GM19035 (cell line): ENCODE data around the gene SH3GL1.

Experiments used
- ATAC-seq: cut with Tn5 transposase; IDR thresholded peaks from one replicate; pipeline ENCODE4 v1.9.1; 2021; ENCODE audit not compliant: unreplicated experiment

The SH3GL1 gene

DNA sequence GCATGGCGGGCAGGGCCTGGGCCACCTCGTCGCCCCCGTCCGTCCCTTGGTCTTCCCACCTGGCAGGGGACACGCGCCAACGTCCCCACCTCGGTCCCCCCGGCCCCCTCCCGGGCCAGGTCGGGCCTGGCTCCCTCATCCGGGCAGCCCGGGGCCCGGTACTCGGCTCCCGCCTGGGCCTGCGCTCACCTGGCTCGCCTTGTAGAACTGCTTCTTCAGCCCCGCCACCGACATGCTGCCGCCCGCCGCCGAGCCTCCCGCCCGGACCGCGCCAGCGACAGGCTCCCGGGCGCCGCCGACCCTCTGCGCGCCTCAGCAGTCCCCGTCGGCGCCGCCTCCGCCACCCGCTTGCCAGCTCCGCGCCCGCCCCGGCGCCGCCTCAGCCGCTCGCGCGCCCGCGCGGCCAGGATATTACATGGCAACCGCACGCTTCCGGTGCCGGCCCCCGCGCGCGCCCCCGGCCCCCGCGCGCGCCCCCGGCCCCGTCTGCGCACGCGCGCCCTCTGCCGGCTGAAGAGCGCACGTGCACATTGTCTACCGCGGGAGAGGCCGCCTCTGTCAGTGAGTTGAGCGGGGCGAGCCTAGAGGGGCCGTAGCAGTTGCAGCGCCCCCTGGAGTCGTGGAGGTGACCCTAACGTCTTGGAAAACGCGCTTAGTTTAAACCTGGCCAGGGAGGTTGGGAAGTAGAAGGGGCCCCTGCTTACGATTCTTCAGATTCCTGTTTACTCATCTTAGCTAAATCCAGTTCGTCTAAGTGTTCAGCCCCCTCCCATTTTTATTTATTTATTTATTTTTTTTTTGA is at the start of gene SH3GL1:
TSS of gene SH3GL1 (minus strand) at position 413 of the 802 bp plus-strand sequence. CDS start at position 234, 179 bp downstream.
- peak; percentile 66 for ATAC-seq

DNA sequence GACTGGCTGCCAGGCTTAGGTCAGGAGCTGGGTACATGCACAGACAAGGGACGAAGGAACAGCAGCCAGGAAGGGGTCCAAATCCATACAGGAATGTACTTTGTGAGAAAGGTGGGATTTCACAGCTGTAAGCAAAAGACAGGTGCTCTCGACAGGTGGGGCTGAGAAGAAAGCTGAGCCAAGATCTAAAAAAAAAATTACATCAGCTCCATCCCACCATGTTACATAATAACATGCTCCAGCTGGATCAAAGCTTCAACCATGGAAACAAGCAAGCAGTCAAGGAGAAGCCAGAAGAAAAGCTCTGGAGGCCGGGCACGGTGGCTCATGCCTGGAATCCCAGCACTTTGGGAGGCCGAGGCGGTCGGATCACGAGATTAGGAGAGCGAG is 49.3 kb upstream of the SH3GL1 start:
- ATAC-seq: no peak

- no peak for ATAC-seq
These were observed 48.8 kb upstream of the SH3GL1 start for GRCh38 chr19:4449022-4449638.

GRCh38 chr19:4448147-4448985 is 48.0 kb upstream of the SH3GL1 start:
- no peak for ATAC-seq

DNA sequence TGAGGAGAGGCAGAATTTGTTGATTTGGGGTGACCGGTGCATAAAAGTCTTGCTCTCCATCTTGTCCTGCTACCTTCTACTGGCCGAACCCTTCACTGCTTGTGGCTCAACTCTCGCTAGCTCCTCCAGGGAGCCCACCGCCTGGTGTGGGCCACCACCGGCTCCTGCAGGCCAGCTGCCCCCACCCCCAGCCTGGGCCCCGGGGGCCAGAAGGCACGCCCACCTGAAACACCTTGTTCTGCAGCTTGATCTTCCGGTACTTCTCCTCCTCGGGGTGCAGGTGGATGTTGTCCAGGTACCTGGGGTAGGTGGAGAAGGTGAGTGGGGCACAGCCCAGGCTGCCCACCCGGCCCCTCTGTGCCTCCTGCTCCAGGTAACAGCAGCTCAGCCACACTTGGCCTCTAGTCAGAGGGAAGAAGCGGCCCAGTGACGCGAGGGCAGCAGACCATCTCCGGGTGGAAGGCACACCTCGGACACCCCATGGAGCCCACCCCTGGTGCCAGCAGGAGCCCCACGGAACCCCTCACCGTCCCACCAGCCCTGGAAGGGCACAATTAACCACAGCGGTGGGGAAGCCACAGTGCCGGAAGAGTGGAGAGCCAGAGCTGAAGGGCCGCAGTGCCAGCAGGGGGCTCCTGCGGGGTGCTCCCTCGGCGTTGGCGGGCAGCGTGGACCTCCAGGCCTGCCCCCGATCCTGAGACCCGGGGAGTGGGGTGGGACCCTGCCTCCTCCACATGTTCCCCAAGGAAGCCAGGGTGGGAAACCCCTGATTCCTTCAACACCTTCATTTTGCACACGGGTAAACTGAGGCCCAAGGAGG is 47.2 kb upstream of the SH3GL1 start:
- no peak for ATAC-seq

- ATAC-seq: no peak
These were observed 46.4 kb upstream of the SH3GL1 start for GRCh38 chr19:4446704-4447200.

DNA sequence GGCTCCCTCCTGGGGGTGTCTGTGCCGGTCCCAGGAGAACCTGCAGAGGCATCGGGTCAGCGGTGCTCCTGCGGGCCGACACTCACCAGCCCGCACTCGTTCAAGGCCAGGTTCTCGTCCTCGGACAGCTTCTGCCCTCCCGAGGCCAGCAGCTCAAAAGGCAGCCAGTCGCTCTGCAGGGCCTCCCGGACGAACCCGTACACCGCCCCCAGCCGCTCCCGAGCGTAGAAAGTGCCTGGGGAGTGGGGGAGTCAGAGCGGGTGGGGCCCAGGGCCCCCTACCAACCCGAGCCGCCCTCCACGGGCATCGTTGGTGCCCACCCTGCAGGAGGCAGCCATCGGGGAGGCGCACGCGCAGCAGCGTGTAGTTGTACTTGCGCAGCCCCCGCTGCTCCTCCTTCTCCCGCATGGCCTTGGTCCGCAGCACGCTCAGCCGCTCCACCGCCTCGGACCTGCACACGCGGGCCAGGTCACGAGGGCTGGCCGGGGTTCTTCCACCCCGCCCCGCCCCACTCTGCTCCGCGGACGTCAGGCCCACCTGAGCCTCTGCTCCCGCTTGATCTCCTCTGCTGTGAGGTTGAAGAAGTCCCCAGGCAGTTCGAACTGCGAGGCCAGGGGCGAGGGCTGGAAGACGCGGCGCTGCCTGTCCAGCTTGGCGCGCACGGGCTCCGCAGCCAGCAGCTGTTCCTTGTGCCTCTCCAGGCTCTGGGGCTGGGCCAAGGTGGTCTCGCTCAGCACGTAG is 45.8 kb upstream of the SH3GL1 start:
- no peak for ATAC-seq

DNA sequence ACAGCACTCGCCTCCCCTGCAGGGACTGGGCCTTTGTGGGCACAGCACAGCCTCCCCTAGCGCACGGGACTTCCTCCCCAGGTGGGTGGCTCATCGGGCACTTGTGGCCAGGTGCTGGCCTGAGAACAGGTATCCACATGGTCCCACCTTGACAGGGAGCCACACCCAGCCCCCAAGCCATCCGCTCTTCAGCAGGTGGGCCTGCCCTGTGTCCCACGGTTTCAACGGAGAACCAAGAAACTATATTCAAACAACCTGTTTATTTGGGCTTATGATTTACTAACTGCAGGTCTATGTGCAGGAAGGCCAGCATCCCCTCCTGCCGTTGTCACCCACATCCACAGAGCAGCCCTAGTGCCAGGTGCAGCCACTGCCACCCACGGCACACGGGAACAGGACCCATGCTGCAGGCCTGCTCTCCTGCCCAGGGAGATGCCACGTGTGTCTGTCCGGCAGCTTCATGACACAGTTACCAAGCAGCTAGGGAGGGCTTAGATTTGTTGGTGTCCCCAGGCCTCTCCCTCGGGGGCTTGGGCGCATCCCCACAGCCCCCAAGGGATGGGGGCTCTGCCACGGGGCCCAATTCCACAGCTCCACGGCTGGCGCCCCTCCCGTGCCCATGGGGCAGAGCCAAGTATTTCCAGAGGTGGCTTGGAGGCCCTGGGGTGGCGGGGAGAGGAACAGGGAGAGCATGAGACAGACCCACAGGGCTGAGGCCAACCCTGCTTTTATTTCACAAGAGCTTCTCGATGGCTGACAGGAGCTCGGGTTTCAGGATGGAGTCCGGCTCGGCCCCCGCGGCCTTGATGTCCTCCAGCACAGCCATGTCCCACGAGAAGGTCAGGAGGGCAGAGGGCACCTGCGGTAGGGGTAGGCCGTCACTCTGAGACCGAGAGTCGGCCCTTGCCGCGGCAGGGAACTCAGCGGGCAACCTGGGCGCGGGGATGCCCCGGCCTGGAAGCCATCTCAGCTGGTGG is 44.7 kb upstream of the SH3GL1 start:
- no peak for ATAC-seq

GRCh38 chr19:4443966-4444764 is 43.8 kb upstream of the SH3GL1 start:
- ATAC-seq: no peak

GRCh38 chr19:4443188-4443587 is 42.8 kb upstream of the SH3GL1 start:
- ATAC-seq: no peak

GRCh38 chr19:4442819-4443146 is 42.4 kb upstream of the SH3GL1 start:
- ATAC-seq: no peak

GRCh38 chr19:4441994-4442818 is 41.9 kb upstream of the SH3GL1 start:
- no peak for ATAC-seq

DNA sequence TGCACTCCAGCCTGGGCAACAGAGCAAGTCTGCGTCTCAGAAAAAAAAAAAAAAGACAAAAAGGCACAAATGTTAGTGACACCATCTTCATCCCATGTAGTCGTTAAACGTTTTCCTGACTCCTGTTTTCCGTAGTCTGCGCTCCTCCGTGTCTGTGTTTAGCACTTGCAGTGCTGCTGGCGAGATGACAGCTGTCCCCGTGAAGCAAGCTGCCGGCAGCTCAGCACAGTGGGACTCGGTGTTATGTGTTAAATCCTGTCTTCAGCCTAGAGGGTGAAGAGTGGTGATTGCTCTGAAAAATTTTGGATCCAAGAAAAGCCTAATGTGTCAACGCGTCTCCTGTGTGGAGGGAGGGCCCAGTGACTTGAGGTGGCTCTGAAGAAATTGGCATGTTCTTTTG is 38.9 kb upstream of the SH3GL1 start:
- ATAC-seq: no peak

DNA sequence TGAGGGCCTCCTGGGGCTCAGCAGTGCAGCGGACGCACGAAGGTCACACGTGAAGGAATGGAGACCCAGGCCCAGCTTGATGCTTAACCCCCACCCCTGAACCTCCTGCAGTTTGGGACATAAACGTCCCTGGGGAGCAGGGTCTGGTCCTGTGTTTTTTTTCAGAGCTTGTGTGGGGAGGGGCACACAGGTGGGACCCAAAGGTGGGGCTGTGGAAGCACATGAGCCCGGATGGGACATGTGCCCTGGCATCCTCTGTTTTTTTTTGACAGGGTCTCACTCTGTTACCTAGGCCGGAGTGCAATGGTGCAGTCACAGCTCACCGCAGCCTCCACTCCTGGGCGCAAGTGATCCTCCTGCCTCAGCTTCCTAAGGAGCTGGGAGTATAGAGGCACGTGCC is 36.8 kb upstream of the SH3GL1 start:
- no peak for ATAC-seq

GRCh38 chr19:4436231-4436630 is 35.9 kb upstream of the SH3GL1 start:
- ATAC-seq: no peak

DNA sequence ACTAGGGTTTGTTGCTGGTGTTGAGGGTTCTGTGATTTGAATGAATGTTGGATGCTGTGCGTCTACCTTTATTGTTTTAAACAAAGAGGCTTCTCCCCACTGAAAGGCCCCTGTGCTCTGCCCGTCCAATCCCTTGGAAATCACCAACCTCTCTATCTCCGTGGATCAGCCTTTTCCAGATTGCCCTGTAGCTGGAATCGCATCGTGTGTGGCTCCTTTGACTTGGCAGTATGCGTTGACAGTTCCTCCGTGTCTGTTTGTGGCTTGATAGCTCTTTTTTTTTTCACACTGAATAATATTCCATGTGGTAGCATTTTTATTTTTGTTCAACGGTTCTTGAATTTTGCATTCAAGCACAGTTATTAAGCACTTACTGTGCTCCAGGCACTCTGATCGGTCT is 34.0 kb upstream of the SH3GL1 start:
- no peak for ATAC-seq

GRCh38 chr19:4432918-4433506 is 32.7 kb upstream of the SH3GL1 start:
- ATAC-seq: no peak
